Pons (tissue), 1 donor: ENCODE results near the gene ACTC1.
A peak's percentile ranks its signal among the peaks of the same experiment; 100 is the strongest.
"Not testable (repeated sequence)": the region's sequence is repeated elsewhere in the genome, so short reads cannot be mapped to it uniquely, and the experiment has no call there.

Experiments
- DNase-seq: peaks from one replicate; pipeline ENCODE4 v3.0.0-alpha.2; 2016; ENCODE audit warnings: low spot score

ACTC1 gene

GRCh38 chr15:34795267-34796081, at the start of gene ACTC1:
ACTC1 (minus strand) TSS chr15:34795549; CDS start chr15:34794808, 741 bp downstream.
- no peak for DNase-seq

GRCh38 chr15:34841262-34841725, 45.9 kb upstream of the ACTC1 start:
- peak; percentile 43 for DNase-seq

- DNase-seq: no peak
Measured at GRCh38 chr15:34838282-34838681, 42.9 kb upstream of the ACTC1 start.

DNA sequence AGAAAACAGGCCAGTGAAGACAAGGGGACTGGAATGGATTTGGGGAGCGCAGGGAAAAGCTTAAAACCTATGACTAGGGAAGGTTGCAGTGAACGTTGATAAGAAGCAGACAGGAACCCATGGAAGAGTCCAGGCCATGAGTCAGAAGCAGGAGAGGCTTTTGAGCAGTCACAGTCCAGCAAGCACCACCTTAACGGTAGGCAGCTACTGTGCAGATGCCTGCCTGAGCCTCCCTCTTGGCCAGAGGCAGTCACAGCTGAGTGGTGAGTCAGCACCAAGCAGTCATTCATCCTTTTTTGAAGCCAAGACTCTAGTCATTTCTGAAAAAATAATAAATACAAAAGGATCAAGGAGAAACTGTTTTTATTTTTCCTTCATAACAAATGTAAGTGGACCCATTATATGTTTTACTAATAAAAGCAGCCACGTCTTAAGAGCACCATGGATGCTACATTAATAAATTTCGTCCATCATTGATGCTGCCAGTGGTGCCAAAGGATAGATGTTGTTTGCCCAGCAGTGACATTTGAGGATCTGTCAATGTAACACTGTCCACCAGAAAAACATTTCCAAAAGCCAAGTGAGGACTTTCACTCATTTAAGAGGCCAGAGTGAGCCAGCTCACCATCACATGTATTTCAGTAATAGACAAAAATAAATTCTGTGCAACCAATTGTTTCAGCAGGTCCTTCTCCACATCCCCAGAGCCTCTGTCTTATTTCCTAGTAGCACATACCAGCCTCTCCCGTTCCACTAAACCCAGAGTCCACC, 42.1 kb upstream of the ACTC1 start:
- no peak for DNase-seq

DNA sequence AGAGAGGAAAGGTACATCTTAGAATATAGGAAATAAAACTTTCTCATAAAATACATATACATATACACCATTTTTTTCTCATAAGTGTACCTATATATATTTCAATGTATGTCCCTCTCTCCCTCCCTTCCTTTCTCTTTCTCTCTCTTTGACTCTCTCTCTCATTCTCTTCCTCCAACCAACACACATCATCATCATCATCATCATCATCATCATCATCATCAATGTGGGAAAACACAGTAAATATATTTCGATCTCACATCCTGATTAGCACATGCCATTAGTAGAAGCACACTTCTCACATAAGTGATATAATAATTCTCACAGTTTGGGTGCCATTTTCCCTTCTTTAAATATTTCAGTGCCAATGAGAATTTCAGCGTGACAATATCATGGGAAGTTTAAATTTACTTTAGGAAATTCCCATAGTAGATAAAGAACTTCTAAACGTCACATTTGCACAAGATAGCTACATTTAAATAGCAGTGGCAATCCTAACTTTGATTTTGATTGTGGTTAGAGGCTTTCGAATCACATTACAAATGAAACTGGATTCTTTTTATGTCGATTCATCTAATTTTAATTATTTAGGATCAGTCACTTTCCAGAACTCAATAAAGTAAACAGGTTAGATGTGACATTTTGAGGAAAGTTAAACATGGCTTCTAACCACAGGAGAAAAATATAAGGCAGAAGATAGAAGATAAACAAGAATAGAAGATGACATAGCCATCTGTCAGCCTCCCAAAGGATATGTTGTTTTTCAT, 33.0 kb upstream of the ACTC1 start:
- DNase-seq: no peak

- DNase-seq: no peak
Measured at GRCh38 chr15:34821831-34822230, 26.5 kb upstream of the ACTC1 start.

GRCh38 chr15:34820110-34820509, 24.8 kb upstream of the ACTC1 start:
- DNase-seq: no peak

GRCh38 chr15:34818526-34818925, 23.2 kb upstream of the ACTC1 start:
- no peak for DNase-seq

- no peak for DNase-seq
Measured at GRCh38 chr15:34815836-34816235, 20.5 kb upstream of the ACTC1 start.

GRCh38 chr15:34813446-34814190, 18.3 kb upstream of the ACTC1 start:
- DNase-seq: no peak

DNA sequence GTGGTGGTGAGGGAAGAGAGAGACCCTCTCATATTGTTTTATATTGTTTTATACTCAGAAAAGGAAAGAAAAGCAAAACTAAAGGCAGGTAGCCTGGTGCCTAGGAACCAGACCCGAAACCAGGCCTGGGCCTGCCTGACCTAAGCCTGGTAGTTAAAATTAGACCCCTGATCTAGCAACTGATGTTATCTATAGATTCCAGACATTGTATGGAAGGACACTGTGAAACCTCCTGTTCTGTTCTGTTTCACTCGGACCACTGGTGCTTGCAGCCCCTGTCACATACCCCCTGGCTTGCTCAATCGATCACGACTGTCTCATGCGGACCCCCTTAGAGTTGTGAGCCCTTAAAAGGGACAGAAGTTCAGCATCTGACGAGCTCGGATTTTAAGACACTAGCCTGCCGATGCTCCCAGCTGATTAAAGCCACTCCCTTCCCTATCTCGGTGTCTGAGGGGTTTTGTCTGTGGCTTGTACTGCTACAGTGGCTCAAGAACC, 17.6 kb upstream of the ACTC1 start:
- DNase-seq: not testable (repeated sequence)

- no peak for DNase-seq
Measured at GRCh38 chr15:34812369-34812768, 17.0 kb upstream of the ACTC1 start.

- no peak for DNase-seq
Measured at GRCh38 chr15:34810443-34811129, 15.2 kb upstream of the ACTC1 start.

DNA sequence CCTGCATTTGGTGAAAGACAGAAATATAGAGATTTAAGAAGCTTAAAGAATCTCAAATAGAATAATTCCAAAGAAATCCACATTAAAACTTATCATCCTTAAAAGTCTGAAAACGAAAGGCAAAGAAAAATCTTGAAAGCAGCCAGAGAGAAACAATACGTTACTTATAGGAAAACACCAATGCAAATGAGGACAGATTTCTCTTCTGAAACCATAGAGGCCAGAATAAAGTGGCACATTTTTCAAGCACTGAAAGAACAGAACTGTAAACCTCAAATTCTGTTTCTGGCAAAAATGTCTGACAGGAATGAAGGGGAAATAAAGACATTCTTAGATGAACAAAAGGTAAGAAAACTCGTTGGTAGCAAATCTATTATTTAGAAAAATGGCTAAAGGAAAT, 13.8 kb upstream of the ACTC1 start:
- DNase-seq: no peak

DNA sequence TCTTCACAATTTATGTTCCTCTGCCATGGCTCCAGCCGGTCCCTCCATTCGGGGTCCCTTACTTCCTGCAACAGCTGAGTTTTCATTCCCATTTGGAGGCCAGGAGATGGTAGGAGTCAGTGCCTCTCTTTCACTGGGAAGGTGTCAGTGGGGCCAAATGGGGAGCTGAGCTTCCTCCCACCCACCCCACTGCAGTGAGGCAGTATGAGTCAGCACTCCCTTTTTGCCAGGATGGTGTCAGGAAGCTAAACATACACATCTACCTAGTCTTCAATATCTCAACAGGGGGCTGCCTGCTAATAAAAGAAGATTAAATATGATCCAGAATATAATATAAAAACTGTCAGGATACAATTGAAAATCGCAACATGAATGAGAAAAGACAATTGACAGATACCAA, 12.7 kb upstream of the ACTC1 start:
- no peak for DNase-seq

DNA sequence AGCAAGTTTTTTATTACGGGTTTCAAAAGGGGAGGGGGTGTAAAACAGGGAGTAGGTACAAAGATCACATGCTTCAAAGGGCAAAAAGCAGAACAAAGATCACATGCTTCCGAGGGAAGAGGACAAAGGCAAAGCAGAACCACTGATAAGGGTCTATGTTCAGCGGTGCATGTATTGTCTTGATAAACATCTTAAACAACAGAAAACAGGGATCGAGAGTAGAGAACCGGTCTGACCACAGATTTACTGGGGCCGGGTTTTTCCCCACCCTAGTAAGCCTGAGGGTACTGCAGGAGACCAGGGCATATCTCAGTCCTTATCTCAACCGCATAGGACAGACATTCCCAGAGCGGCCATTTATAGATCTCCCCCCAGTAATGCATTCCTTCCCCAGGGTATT, 11.9 kb upstream of the ACTC1 start:
- DNase-seq: not testable (repeated sequence)

DNA sequence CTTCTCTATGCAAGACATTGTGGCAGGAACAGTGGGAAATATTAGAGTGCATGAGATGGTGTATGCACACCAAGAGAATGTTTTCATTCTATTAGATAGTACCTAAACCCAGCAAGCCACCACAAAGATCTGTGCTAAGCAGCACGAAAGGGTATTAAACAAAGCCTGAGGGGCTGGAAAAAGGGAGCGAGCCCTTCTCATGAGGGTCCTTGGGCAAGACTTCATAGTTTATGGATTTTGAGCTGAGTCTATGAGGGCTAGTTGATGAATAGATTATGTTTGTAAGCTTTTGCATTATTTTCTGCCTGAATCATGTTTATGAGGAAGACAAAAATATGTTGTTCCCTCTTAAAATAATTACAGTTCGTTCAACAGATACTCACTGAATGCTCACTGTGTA, 9.4 kb upstream of the ACTC1 start:
- no peak for DNase-seq

- DNase-seq: no peak
Measured at GRCh38 chr15:34804113-34804512, 8.8 kb upstream of the ACTC1 start.

- no peak for DNase-seq
Measured at GRCh38 chr15:34802803-34803750, 7.7 kb upstream of the ACTC1 start.

GRCh38 chr15:34802371-34802770, 7.0 kb upstream of the ACTC1 start:
- DNase-seq: no peak
